ENCODE measurements around the gene RASSF7.

DNA sequence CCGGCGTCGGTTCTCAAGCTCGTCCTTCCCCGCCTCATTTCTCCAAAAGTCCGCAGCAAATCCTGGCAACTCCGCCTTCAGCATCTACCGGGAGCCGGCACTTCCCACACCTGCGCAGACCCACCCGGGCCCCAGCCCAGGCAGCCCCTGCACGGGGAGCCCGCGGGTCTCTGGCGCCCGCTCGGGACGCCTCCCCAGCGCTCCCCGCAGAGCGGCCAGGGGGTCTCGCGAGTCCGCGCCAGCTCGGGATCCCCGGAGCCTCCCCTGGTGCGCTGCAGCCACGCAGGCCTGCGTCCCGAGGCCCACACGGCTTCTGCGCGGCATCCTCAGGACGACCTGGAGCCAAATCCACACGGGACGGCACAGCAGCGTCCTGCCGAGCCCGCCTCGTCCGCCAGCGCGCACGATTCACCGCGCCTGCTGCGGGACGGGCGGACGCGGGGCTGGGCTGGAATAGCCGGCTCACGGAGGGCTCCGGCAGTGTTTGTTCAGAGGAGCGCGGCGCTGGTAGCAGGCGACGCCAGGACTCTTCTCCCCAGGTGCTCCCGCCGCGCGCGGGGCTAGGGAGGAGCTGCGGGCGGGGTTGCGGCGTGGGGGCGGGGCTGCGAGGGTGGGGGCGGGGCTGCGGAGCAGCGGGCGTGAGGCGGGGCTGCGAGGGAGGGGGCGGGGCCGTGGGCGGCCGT, 14.7 kb downstream of the RASSF7 start:
- no peak for TF ChIP-seq POLR2A (IDR thresholded peaks at IDR 0.05; ENCODE audit: low read depth, low read length)
- no peak for TF ChIP-seq POU2F2 (IDR thresholded peaks at IDR 0.05; ENCODE audit: low read depth, low read length)
- TF ChIP-seq POLR2AphosphoS5 (IDR thresholded peaks at IDR 0.05; ENCODE audit: low read depth, low read length): no peak
- TF ChIP-seq TAF1 (IDR thresholded peaks at IDR 0.05; ENCODE audit: low read depth, low read length): no peak
- TF ChIP-seq SPI1 (IDR thresholded peaks at IDR 0.05; ENCODE audit: low read depth, low read length): no peak
- TF ChIP-seq PAX5 (IDR thresholded peaks at IDR 0.05; ENCODE audit: insufficient read depth, low read length, severe bottlenecking): no peak

Measured in GM12891 (cell line).